GM19397 (cell line): ENCODE data around the gene LRIT2.

Experiments
- ATAC-seq: cut with Tn5 transposase; IDR thresholded peaks from one replicate; pipeline ENCODE4 v1.9.1; 2021; ENCODE audit warnings: mild to moderate bottlenecking, moderate library complexity; ENCODE audit not compliant: unreplicated experiment

LRIT2 gene

DNA sequence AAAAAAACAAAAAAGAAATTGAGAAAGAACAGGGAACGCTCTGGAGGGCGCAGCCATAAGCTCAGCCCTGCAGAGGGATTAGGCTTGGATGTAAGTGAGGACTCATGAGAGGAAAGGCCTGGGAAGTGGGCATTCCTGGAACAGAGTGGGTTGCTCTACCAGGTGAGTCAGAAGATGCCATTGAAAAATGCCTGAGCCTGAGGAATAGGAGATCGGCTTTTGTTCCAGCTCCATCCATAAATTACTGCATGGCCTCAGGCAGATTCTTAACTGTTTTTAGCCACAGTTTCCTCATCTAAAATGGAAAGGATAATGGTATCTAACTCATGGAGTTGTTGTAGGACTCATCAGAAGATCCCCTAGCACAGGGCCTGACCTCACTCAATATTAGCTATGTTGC lies 18.4 kb upstream of the LRIT2 start:
- ATAC-seq = no peak

DNA sequence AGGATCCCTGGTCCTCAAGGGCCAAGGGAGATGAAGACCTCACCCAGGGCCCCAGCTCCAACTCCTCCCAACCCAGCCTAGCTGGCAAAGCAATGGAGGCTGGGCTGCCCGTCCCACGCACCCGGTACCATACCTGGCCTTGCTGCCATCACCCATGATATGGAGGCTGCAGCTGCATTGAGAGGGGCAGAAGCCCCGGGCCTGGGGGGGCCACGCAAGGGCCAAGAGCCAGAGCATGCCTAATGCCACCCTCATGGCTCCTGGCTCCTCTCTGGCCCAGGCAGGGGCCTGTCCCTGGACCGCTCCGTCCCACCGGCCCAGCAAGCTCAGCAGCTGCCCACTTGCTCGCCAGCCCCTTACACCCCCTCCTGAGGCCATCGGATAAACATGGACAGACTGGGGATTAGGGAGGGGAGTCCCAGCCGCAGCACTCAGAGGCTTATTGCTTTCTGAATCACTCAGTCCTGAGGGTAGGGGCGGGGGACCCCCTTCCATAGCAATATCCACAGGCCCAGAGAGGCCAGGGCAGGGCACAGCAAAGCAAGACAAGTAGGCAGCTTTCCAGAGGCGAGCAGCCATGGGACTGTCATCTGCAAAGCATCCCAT lies 15.9 kb upstream of the LRIT2 start, which contains the start of gene LRIT1:
Gene LRIT1 (minus strand): TSS at position 362 of the 606 bp plus-strand sequence. CDS start 107 bp downstream, at position 255.
- no peak for ATAC-seq

GRCh38 chr10:84238909-84239308 lies 13.6 kb upstream of the LRIT2 start:
- no peak for ATAC-seq

- no peak for ATAC-seq
Observed at GRCh38 chr10:84237199-84238051, 12.1 kb upstream of the LRIT2 start.

GRCh38 chr10:84236807-84237198 lies 11.5 kb upstream of the LRIT2 start:
- no peak for ATAC-seq

GRCh38 chr10:84235096-84235495 lies 9.8 kb upstream of the LRIT2 start:
- ATAC-seq = no peak

GRCh38 chr10:84234479-84234878 lies 9.1 kb upstream of the LRIT2 start:
- ATAC-seq = no peak

DNA sequence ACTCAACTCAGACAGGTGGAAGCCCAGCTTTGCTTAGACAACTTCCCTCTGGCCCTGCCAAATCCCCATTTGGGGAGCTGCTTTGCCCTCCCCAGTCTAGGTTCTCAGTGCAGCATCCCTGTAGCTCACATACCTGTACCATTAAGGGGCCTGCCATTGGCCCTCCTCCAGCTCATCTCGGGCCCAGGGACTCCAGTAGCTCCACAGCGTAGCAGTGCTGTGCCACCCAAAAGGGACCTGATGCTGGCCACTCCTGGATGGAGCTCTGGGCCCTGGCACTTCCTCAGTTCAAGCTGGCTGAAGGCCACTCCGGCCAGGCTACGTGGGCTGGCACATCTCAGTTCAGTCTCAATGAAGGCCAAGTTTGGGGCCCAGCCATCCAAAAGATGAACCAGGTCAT lies 8.6 kb upstream of the LRIT2 start:
- ATAC-seq = no peak

GRCh38 chr10:84232376-84232775 lies 7.0 kb upstream of the LRIT2 start:
- ATAC-seq = no peak

DNA sequence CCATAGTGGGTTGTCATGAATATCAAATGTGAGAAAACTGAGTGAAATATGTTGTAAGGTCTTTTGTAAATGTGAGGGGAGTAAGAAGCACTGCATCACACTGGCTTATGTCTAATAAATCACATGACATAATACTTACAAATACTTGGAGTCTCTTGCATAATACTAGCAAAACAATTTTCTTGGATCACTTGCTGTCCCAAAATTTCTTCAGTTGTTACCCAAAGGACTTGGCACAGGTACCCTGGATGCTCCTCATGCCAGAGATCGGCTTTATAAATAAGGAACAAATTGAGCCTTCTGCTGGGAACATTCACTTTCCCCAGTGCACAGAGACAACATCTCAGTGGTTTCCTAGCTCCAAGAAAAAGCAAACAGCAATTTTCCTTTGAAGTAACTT lies 5.0 kb upstream of the LRIT2 start:
- ATAC-seq = no peak

DNA sequence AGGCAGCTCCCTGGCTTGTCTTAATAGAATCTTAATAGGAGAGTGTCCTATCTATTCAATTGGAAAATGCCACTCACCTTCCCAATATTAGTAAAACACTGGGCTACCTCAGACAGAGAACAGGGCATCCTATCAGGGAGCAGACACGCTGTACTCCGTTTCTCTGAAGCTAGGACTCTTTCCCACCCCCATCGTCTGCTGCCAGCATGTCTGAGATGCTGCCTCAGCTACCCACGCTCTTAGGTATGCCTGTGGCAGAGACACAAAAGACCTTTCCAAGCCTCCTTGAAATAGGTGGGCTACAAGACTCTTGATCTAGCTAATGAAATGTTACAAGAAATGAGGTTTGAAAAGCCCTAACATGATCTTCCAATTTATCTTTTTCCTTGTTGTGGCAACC lies 2.5 kb upstream of the LRIT2 start:
- ATAC-seq = no peak

- ATAC-seq = no peak
Observed at GRCh38 chr10:84226616-84227015, 1.3 kb upstream of the LRIT2 start.

GRCh38 chr10:84224411-84225028 lies 824 bp downstream of the LRIT2 start:
- ATAC-seq = no peak

DNA sequence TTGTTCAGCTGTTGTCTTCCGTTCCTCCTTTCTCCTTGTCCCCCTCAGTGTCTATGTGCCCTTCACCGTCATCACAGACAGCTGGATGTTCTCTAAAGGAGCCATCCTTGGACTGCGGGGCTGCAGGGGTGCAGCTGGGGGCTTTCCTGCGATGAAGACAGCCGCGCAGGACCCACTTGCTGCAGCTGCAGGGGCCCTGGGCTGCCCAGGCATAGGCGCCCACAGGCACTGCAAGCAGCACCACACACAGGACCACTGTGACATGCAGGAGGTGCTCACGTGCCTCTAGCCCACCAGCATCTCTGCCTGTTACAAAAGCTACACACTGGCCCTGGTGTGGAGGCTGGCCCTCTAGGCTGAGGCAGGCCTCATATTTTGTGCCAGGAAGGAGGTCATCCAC lies 3.4 kb downstream of the LRIT2 start:
- no peak for ATAC-seq

GRCh38 chr10:84217746-84218145 lies 7.6 kb downstream of the LRIT2 start:
- no peak for ATAC-seq

DNA sequence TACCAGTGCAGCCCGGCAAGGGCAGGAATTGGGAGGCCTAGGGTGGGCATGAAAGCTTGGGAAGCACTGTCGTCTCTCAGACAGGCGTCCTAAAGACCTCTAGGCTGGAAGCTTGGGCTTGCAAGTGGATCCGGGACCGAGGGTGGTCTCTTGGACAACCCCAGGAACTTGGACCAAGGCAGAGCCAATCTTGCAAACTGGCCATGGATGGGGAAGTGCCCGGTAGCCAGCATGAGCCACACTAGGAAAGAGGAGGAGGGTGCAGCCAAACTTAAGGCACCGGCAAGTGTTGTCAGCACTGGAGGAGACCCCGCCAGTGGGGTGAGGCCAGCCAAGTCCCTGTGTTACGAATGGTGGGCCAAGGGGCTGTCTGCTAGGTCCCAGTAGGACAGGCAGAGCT lies 8.5 kb downstream of the LRIT2 start:
- no peak for ATAC-seq

- ATAC-seq = peak; percentile 83
Observed at GRCh38 chr10:84214612-84215235, 10.6 kb downstream of the LRIT2 start.

DNA sequence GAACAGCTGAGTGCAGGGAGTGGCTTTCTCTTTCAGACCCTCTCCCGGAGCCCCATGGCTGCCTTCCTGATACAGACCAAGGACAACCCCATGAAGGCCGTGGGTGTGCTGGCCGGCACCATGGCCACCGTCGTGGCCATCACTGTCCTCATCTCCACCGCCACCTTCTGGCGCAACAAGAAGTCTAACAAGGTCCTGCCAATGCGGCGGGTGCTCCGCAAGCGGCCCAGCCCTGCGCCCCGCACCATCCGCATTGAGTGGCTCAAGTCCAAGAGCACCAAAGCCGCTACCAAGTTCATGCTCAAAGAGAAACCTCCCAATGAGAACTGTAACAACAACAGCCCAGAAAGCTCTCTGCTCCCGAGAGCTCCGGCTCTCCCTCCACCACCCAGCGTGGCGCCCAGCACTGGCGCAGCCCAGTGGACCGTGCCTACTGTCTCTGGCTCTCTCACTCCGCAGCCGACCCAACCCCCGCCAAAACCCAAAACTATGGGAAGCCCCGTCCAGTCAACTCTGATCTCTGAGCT lies 11.2 kb downstream of the LRIT2 start:
- ATAC-seq = no peak

DNA sequence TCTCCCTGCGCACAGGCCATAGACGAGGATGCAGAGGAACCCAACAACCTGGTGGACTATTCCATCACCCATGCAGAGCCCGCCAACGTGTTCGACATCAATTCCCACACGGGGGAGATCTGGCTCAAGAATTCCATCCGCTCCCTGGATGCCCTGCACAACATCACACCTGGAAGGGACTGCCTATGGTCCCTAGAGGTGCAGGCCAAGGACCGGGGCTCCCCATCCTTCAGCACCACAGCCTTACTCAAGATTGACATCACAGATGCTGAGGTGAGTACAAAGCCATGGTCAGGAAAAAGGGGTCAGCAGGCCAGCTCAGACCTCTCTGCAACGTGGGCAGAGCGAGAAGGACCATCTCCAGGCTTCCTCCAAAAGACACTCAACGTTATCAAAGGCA lies 12.3 kb downstream of the LRIT2 start:
- ATAC-seq = no peak

- no peak for ATAC-seq
Observed at GRCh38 chr10:84212014-84212413, 13.3 kb downstream of the LRIT2 start.

- ATAC-seq = no peak
Observed at GRCh38 chr10:84211566-84211965, 13.8 kb downstream of the LRIT2 start.
